ENCODE measurements around the gene MRPL37.

DNA sequence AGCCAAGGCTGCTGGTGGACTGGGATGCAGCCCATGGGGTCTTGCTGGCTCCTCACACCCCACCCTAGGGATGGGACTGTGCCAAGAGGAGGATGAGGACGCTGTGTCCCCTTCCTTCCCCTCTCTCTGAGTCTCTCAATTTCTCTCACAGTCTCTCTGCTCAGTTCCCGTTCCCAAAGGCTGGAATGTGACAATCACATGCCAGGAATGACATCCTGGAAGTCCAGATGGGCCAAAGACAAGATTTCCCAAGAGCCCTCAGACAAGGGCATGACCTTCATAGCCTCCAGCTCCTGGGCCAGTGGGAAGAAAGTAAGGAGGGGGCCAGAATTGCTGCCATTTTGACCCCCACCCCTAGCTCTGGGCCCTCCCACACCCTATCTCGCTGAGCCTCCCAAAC is 39.6 kb upstream of the MRPL37 start:
- TF ChIP-seq, protein P1, sequence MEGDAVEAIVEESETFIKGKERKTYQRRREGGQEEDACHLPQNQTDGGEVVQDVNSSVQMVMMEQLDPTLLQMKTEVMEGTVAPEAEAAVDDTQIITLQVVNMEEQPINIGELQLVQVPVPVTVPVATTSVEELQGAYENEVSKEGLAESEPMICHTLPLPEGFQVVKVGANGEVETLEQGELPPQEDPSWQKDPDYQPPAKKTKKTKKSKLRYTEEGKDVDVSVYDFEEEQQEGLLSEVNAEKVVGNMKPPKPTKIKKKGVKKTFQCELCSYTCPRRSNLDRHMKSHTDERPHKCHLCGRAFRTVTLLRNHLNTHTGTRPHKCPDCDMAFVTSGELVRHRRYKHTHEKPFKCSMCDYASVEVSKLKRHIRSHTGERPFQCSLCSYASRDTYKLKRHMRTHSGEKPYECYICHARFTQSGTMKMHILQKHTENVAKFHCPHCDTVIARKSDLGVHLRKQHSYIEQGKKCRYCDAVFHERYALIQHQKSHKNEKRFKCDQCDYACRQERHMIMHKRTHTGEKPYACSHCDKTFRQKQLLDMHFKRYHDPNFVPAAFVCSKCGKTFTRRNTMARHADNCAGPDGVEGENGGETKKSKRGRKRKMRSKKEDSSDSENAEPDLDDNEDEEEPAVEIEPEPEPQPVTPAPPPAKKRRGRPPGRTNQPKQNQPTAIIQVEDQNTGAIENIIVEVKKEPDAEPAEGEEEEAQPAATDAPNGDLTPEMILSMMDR (conservative IDR thresholded peaks at IDR 0.05; ENCODE audit: low read length): no peak
- TF ChIP-seq EZH2phosphoT487 (IDR thresholded peaks at IDR 0.05; ENCODE audit: borderline replicate concordance): no peak

All from Loucy (cell line).